H1 (cell line): Measurements from ENCODE around the gene ACKR2. TPM values are rescaled to one million over a fixed set of nuclear protein-coding genes. Genes with fewer than 3 reads are reported as not detected.

Experiments used
- CTCF ChIA-PET: fragments of 300-600 bp; sonication (Branson Sonifier 250); formaldehyde crosslinking; loops from one replicate; lab custom pipeline; 2021; ENCODE audit not compliant: partially characterized antibody; lab: Charles Lee
- POLR2A ChIA-PET: fragments of 300-600 bp; sonication (Branson Sonifier 250); formaldehyde crosslinking; loops from one replicate; lab custom pipeline; 2021; ENCODE audit warnings: inconsistent platforms; ENCODE audit not compliant: partially characterized antibody; lab: Charles Lee
- DNase-seq, 2 experiments: peaks; one replicate each; pipeline versions ENCODE4 v3.0.0 to v3.0.0-alpha.2; 2010 to 2022; ENCODE audit warnings: low spot score in 2 of 2, low read depth in 1 of 2, mixed read lengths in 1 of 2
- FAIRE-seq: peaks from 2 replicates; lab custom pipeline; 2011; peaks lifted over from hg19 to GRCh38; lab: Jason Lieb, UNC
- H2AFZ ChIP-seq: 2 replicates; pipeline ENCODE4 v1.8.1; 2012; ENCODE audit warnings: low read length, inconsistent platforms
- H2AK5ac ChIP-seq: 2 replicates; pipeline ENCODE4 v1.6.1; 2013; ENCODE audit warnings: low read depth, low read length
- H2BK120ac ChIP-seq: replicated peaks from 2 replicates; pipeline ENCODE3; 2013; ENCODE audit warnings: low read depth, low read length, inconsistent platforms
- H2BK12ac ChIP-seq: 2 replicates; pipeline ENCODE4 v1.6.1; 2013; ENCODE audit warnings: low read depth, low read length
- H2BK15ac ChIP-seq: 2 replicates; pipeline ENCODE4 v1.6.1; 2013; ENCODE audit warnings: low read length
- H2BK20ac ChIP-seq: 2 replicates; pipeline ENCODE4 v1.6.1; 2013; ENCODE audit warnings: low read length
- H2BK5ac ChIP-seq: 2 replicates; pipeline ENCODE4 v1.6.1; 2013; ENCODE audit warnings: low read depth, low read length
- H3K14ac ChIP-seq: 2 replicates; pipeline ENCODE4 v1.6.1; 2013; ENCODE audit warnings: inconsistent platforms; ENCODE audit not compliant: insufficient read length
- H3K18ac ChIP-seq: 2 replicates; pipeline ENCODE4 v1.6.1; 2013; ENCODE audit warnings: low read length; ENCODE audit errors: extremely low read depth
- H3K23ac ChIP-seq: 2 replicates; pipeline ENCODE4 v1.6.1; 2013; ENCODE audit warnings: inconsistent platforms; ENCODE audit not compliant: insufficient read length
- H3K23me2 ChIP-seq: 2 replicates; pipeline ENCODE4 v1.6.1; 2013; ENCODE audit warnings: low read depth, low read length
- H3K27ac ChIP-seq: 2 replicates; pipeline ENCODE4 v1.6.1; 2011; ENCODE audit warnings: low read depth, low read length, inconsistent platforms
- H3K27me3 ChIP-seq, 4 experiments: replicated peaks in 1 of 4; 1 replicate in 1 of 4; 2 replicates in 3 of 4; pipeline versions ENCODE4 v1.6.1 to v1.8.1; 2011 to 2013; ENCODE audit warnings: low read length in 3 of 4, mild to moderate bottlenecking in 3 of 4, inconsistent platforms in 2 of 4, mixed read lengths in 2 of 4, moderate library complexity in 1 of 4; ENCODE audit not compliant: control insufficient read depth in 3 of 4, insufficient read depth in 3 of 4; ENCODE audit errors: extremely low read depth in 1 of 4
- H3K36me3 ChIP-seq, 4 experiments: 2 replicates each; pipeline versions ENCODE4 v1.6.1 to v1.8.1; 2011 to 2013; ENCODE audit warnings: mild to moderate bottlenecking in 4 of 4, low read length in 3 of 4, moderate library complexity in 2 of 4, control low read depth in 1 of 4, inconsistent platforms in 1 of 4; ENCODE audit not compliant: insufficient read depth in 4 of 4, control insufficient read depth in 2 of 4
- H3K4ac ChIP-seq: replicated peaks from 2 replicates; pipeline ENCODE3; 2013; ENCODE audit warnings: low read length, low read depth, mixed read lengths, inconsistent platforms; ENCODE audit not compliant: insufficient read length
- H3K4me1 ChIP-seq, 4 experiments: replicated peaks in 1 of 4; 1 replicate in 1 of 4; 2 replicates in 3 of 4; pipeline versions ENCODE4 v1.6.1 to v1.8.1; 2011 to 2013; ENCODE audit warnings: low read length in 3 of 4, inconsistent platforms in 2 of 4, mixed read lengths in 1 of 4; ENCODE audit not compliant: insufficient read depth in 4 of 4, control insufficient read depth in 3 of 4
- H3K4me2 ChIP-seq, 2 experiments: 2 replicates each; pipeline versions ENCODE4 v1.6.1 to v1.8.1; 2011 to 2013; ENCODE audit warnings: low read depth in 2 of 2, low read length in 2 of 2, control low read depth in 1 of 2, inconsistent platforms in 1 of 2, mild to moderate bottlenecking in 1 of 2; ENCODE audit not compliant: insufficient read depth in 1 of 2
- H3K4me3 ChIP-seq, 4 experiments: fragments of 200-600, 300-600 bp in 1 of 4; sonication (generic), shearing (Covaris generic), sonication (Bioruptor Twin) in 1 of 4; 2 replicates each; pipeline versions ENCODE4 v1.5.1 to v1.8.1; 2011 to 2016; ENCODE audit warnings: low read length in 4 of 4, low read depth in 3 of 4, control low read depth in 2 of 4, inconsistent platforms in 2 of 4, mild to moderate bottlenecking in 2 of 4, mixed read lengths in 1 of 4, moderate library complexity in 1 of 4; ENCODE audit not compliant: insufficient read depth in 2 of 4; ENCODE audit errors: extremely low read depth in 1 of 4
- H3K56ac ChIP-seq: replicated peaks from 2 replicates; pipeline ENCODE3; 2013; ENCODE audit warnings: low read depth, mild to moderate bottlenecking, mixed read lengths, low read length, inconsistent platforms; ENCODE audit not compliant: insufficient read length
- H3K79me1 ChIP-seq: 2 replicates; pipeline ENCODE4 v1.6.1; 2013; ENCODE audit warnings: low read depth, low read length, control low read depth
- H3K79me2 ChIP-seq, 2 experiments: 2 replicates each; pipeline versions ENCODE4 v1.6.1 to v1.8.1; 2012 to 2013; ENCODE audit warnings: low read length in 2 of 2, mild to moderate bottlenecking in 2 of 2, inconsistent platforms in 1 of 2; ENCODE audit not compliant: insufficient read depth in 2 of 2, control insufficient read depth in 1 of 2
- H3K9ac ChIP-seq, 4 experiments: replicated peaks in 1 of 4; 1 replicate in 1 of 4; 2 replicates in 3 of 4; pipeline versions ENCODE4 v1.6.1 to v1.8.1; 2011 to 2013; ENCODE audit warnings: low read depth in 3 of 4, low read length in 3 of 4, control low read depth in 2 of 4, mild to moderate bottlenecking in 2 of 4, moderate library complexity in 2 of 4, inconsistent platforms in 1 of 4; ENCODE audit errors: extremely low read depth in 1 of 4
- H3K9me3 ChIP-seq, 2 experiments: 2 replicates each; pipeline versions ENCODE4 v1.6.1 to v1.8.1; 2012 to 2013; ENCODE audit warnings: mild to moderate bottlenecking in 2 of 2, moderate library complexity in 2 of 2, control low read depth in 1 of 2, inconsistent platforms in 1 of 2, low read depth in 1 of 2, low read length in 1 of 2, mixed read lengths in 1 of 2; ENCODE audit not compliant: insufficient read depth in 2 of 2
- H4K20me1 ChIP-seq, 2 experiments: replicated peaks in 1 of 2; 2 replicates each; pipeline versions ENCODE3 to v1.8.1; 2011 to 2013; ENCODE audit warnings: inconsistent platforms in 2 of 2, low read length in 2 of 2, mild to moderate bottlenecking in 1 of 2; ENCODE audit not compliant: insufficient read depth in 2 of 2, control insufficient read depth in 1 of 2
- H4K5ac ChIP-seq: 2 replicates; pipeline ENCODE4 v1.6.1; 2013; ENCODE audit warnings: low read length, low read depth, mixed read lengths, inconsistent platforms; ENCODE audit not compliant: insufficient read length
- H4K8ac ChIP-seq: 2 replicates; pipeline ENCODE4 v1.8.0; 2013; ENCODE audit warnings: mild to moderate bottlenecking, moderate library complexity, low read length, inconsistent platforms; ENCODE audit not compliant: insufficient read depth; ENCODE audit errors: extremely low read depth
- H4K91ac ChIP-seq: replicated peaks from 2 replicates; pipeline ENCODE3; 2013; ENCODE audit warnings: low read length, mixed read lengths, inconsistent platforms; ENCODE audit not compliant: insufficient read length
- CHD1 ChIP-seq: IDR thresholded peaks from 2 replicates; pipeline ENCODE4 v1.6.1; 2012; ENCODE audit warnings: low read depth, low read length, improper control_type of control experiment
- CHD2 ChIP-seq: IDR thresholded peaks from 2 replicates; pipeline ENCODE4 v1.6.1; 2012; ENCODE audit warnings: low read length, improper control_type of control experiment
- CTCF ChIP-seq, 3 experiments: IDR thresholded peaks; 1 replicate in 2 of 3; 2 replicates in 1 of 3; pipeline versions ENCODE4 v1.5.1 to v1.6.1; 2011; ENCODE audit warnings: low read length in 3 of 3, mild to moderate bottlenecking in 3 of 3, inconsistent platforms in 2 of 3, low read depth in 1 of 3, moderate library complexity in 1 of 3; ENCODE audit not compliant: insufficient read depth in 1 of 3; ENCODE audit errors: control extremely low read depth in 1 of 3
- GTF2F1 ChIP-seq: IDR thresholded peaks from 2 replicates; pipeline ENCODE4 v1.6.1; 2012; ENCODE audit warnings: low read depth, low read length, improper control_type of control experiment, borderline replicate concordance
- RFX5 ChIP-seq: IDR thresholded peaks from 2 replicates; pipeline ENCODE4 v1.6.1; 2011; ENCODE audit warnings: low read depth, low read length, improper control_type of control experiment, borderline replicate concordance
- TAF7 ChIP-seq: optimal IDR thresholded peaks from 2 replicates; pipeline ENCODE3; 2011; ENCODE audit warnings: low read depth, mild to moderate bottlenecking, inconsistent platforms, low read length, moderate library complexity, borderline replicate concordance
- WGBS, 2 experiments: shearing (Covaris generic) in 1 of 2; methylation state at CpG; one replicate each; pipeline versions ENCODE4 v1.1.6 to v1.1.7; 2013 to 2015; ENCODE audit warnings: low lambda C conversion rate in 2 of 2, mixed read lengths in 2 of 2, inconsistent platforms in 1 of 2, low coverage in 1 of 2, missing lambda C conversion rate in 1 of 2; ENCODE audit not compliant: insufficient replicate concordance in 2 of 2, insufficient coverage in 1 of 2, insufficient read length in 1 of 2; ENCODE audit errors: extremely low coverage in 1 of 2, missing lambda C conversion rate in 1 of 2; 5-methylcytosine and 5-hydroxymethylcytosine counted together
- polyA plus RNA-seq, 7 experiments: library from polyadenylated mRNA; depleted of rRNA in 3 of 7; stranded (reverse) in 5 of 7; unstranded in 2 of 7; fragments of >200 nt in 5 of 7; fragments of 200-250 nt in 2 of 7; gene quantifications; 1 replicate in 5 of 7; 2 replicates in 1 of 7; 4 replicates in 1 of 7; pipeline versions ENCODE4 v1.2.1 to v1.2.3, GENCODE V29; 2011 to 2013; ENCODE audit warnings: missing spikeins in 2 of 7, mixed read lengths in 2 of 7
- total RNA-seq: library from RNA; stranded (reverse); fragmentation: NEBNext Ultra II Directional; extraction: Animal tissue kit (Norgen Biotek cat#: 25700); gene quantifications from 2 replicates; pipeline ENCODE4 v1.2.1, GENCODE V29; 2021

ACKR2 gene
- total and polyA plus RNA-seq, 2 of the 8 experiments (the other 6 are each of a cell fraction or from before 2014, with no cell fraction given) = 0.09 to 0.12 TPM

GRCh38 chr3:42846685-42847522 is 37.7 kb downstream of the ACKR2 start:
- CTCF ChIA-PET = interaction anchor here (0.7 to 0.9 kb wide), 2 partner anchors 16 to 35 kb away, joined by 3 to 6 read pairs; no protein-coding TSS in a partner anchor
- Histone ChIP-seq H3K27me3 (no peaks in the 10 kb centered on the region), H3K9ac (no peak overlapping the region), H3K4ac (no peak overlapping the region), H2BK120ac (no peak overlapping the region), H3K23ac (no peak overlapping the region), H3K79me1 (no peaks in the 10 kb centered on the region), H3K14ac (no peak overlapping the region)
- TF ChIP-seq CTCF (IDR thresholded peaks at IDR 0.05; ENCODE audit: control extremely low read depth in 1 of 3, insufficient read depth in 1 of 3, low read depth in 1 of 3, low read length in 3 of 3) (no peak), CHD1 (no peak), TAF7 (no peak), RFX5 (no peak), CHD2 (no peak), GTF2F1 (no peak)
- TF ChIP-seq, all 59 proteins: peak for 0
- Histone ChIP-seq H3K4me3 (no peak overlapping the region), H3K27ac (no peak overlapping the region), H2BK15ac (no peak overlapping the region), H3K18ac (no peak overlapping the region), H4K91ac (no peak overlapping the region), H2AK5ac (no peak overlapping the region), H3K9me3 (no peaks in the 10 kb centered on the region), H4K5ac (no peak overlapping the region), H4K8ac (no peak overlapping the region), H2BK5ac (no peak overlapping the region), H3K36me3 (no peaks in the 10 kb centered on the region), H2BK12ac (no peak overlapping the region), H4K20me1 (no peaks in the 10 kb centered on the region), H3K4me1 (peaks cover 0 to 16% (median 4%) of the 10 kb centered on the region in 4 experiments; a peak in 6 of 7 replicates), H3K23me2 (no peaks in the 10 kb centered on the region), H2BK20ac (no peak overlapping the region), H3K4me2 (no peak overlapping the region), H2AFZ (0 out of 2 replicates have a peak overlapping the region, but pooled peaks have one; percentile 4), H3K79me2 (no peaks in the 10 kb centered on the region), H3K56ac (no peak overlapping the region)
- POLR2A ChIA-PET = no interaction called here
- DNase-seq (peak in 1 of 2 experiments; percentile 26), FAIRE-seq (no peak)
- 68% methylated on average over 5 of the region's 5 CpGs; no CpG with 5 or more reads in 1 of the 2 experiments for WGBS, 2 experiments
